Ishikawa (cell line): ENCODE results near the gene TRIM2.

Source experiments
- CEBPB ChIP-seq: IDR thresholded peaks from 2 replicates; pipeline ENCODE4 v1.6.1; 2012
- EP300 ChIP-seq: IDR thresholded peaks from 2 replicates; pipeline ENCODE4 v1.6.1; 2012; ENCODE audit warnings: borderline replicate concordance
- FOXM1 ChIP-seq: IDR thresholded peaks from 2 replicates; pipeline ENCODE4 v1.6.1; 2012; ENCODE audit warnings: low read depth, borderline replicate concordance
- NFIC ChIP-seq: IDR thresholded peaks from 2 replicates; pipeline ENCODE4 v1.6.1; 2012
- TAF1 ChIP-seq: IDR thresholded peaks from 2 replicates; pipeline ENCODE4 v1.6.1; 2012; ENCODE audit warnings: low read depth, mild to moderate bottlenecking
- YY1 ChIP-seq: IDR thresholded peaks from 2 replicates; pipeline ENCODE4 v1.6.1; 2012; ENCODE audit warnings: low read depth
- TF ChIP-seq, protein P1 (sequence below): IDR thresholded peaks from 2 replicates; pipeline ENCODE4 v1.6.1; 2012; ENCODE audit warnings: low read depth, mild to moderate bottlenecking
- TF ChIP-seq, protein P2 (sequence below): IDR thresholded peaks from 2 replicates; pipeline ENCODE4 v1.6.1; 2012

DNA sequence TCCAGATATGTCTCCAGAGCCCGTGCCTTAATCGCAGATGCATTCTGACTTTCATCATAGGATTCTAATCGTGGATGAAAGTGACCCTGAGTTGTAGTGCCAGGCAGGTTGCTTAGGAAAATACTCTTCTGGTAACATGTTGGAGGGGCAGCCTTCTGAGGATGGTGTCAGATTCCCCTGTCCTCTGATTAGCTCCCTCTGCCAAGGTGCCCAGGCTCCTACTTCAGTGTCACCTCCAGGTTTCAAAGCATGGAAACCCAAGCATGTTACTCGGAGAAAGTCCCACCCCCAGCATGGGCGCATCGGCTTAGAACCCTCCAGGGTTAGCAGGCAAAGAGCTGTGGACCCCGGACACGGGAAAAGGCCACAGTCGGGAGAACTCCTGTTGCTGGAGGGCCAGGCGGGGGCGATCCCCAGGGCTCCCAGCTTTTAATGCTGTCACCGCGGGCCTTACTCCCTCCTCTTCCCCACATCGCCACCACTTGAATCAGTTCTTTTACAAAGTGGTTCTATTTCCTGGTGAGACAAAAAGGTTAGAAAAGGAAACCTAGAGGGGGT is 44.5 kb downstream of the TRIM2 start:
- TF ChIP-seq, protein P1, sequence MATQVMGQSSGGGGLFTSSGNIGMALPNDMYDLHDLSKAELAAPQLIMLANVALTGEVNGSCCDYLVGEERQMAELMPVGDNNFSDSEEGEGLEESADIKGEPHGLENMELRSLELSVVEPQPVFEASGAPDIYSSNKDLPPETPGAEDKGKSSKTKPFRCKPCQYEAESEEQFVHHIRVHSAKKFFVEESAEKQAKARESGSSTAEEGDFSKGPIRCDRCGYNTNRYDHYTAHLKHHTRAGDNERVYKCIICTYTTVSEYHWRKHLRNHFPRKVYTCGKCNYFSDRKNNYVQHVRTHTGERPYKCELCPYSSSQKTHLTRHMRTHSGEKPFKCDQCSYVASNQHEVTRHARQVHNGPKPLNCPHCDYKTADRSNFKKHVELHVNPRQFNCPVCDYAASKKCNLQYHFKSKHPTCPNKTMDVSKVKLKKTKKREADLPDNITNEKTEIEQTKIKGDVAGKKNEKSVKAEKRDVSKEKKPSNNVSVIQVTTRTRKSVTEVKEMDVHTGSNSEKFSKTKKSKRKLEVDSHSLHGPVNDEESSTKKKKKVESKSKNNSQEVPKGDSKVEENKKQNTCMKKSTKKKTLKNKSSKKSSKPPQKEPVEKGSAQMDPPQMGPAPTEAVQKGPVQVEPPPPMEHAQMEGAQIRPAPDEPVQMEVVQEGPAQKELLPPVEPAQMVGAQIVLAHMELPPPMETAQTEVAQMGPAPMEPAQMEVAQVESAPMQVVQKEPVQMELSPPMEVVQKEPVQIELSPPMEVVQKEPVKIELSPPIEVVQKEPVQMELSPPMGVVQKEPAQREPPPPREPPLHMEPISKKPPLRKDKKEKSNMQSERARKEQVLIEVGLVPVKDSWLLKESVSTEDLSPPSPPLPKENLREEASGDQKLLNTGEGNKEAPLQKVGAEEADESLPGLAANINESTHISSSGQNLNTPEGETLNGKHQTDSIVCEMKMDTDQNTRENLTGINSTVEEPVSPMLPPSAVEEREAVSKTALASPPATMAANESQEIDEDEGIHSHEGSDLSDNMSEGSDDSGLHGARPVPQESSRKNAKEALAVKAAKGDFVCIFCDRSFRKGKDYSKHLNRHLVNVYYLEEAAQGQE, result no peak
- TF ChIP-seq CEBPB, result no peak
- no peak for TF ChIP-seq YY1
- TF ChIP-seq FOXM1, result no peak
- no peak; the same call in 1 of the 2 replicates for TF ChIP-seq NFIC
- TF ChIP-seq, protein P2, sequence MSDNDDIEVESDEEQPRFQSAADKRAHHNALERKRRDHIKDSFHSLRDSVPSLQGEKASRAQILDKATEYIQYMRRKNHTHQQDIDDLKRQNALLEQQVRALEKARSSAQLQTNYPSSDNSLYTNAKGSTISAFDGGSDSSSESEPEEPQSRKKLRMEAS, result 0 out of 2 replicates have a peak, but pooled peaks have one; percentile 11
- no peak for TF ChIP-seq EP300
- TF ChIP-seq TAF1, result peak; percentile 22; the same call in 1 of the 2 replicates
